Endothelial cell of umbilical vein (primary cell): ENCODE results near the gene IFT57. TPM values are rescaled to one million over a fixed set of nuclear protein-coding genes. Genes with fewer than 3 reads are reported as not detected.

Source experiments
- BruUV-seq: library from RNA; stranded (reverse); fragments of 400-500 nt; replicated peaks from 2 replicates; lab custom pipeline; 2021; lab: Mats Ljungman, UMichigan
- CTCF ChIA-PET: fragments of 300-600, 350-600 bp; sonication (Branson Sonifier 250); formaldehyde crosslinking; loops from one replicate; lab custom pipeline; 2021; ENCODE audit warnings: antibody characterized with exemption, inconsistent platforms; lab: Charles Lee
- POLR2A ChIA-PET: fragments of 300-600, 350-600 bp; sonication (Branson Sonifier 250); formaldehyde crosslinking; loops from one replicate; lab custom pipeline; 2021; ENCODE audit warnings: antibody characterized with exemption, inconsistent platforms; lab: Charles Lee
- DNase-seq: peaks from one replicate; pipeline ENCODE4 v3.0.0-alpha.2; 2011; ENCODE audit warnings: low read depth, low spot score
- FAIRE-seq: peaks from 2 replicates; lab custom pipeline; 2011; peaks lifted over from hg19 to GRCh38; lab: Jason Lieb, UNC
- H2AFZ ChIP-seq: 2 replicates; pipeline ENCODE4 v1.6.0; 2012; ENCODE audit warnings: low read depth, low read length, control low read depth, inconsistent platforms
- H3K27ac ChIP-seq: 2 replicates; pipeline ENCODE4 v1.5.1; 2011; ENCODE audit warnings: low read depth, mild to moderate bottlenecking, control low read depth, low read length, moderate library complexity; ENCODE audit not compliant: insufficient read depth
- H3K27me3 ChIP-seq, 2 experiments: 2 replicates each; pipeline versions ENCODE4 v1.6.0 to v1.6.1; 2011; ENCODE audit warnings: low read length in 2 of 2, mixed read lengths in 1 of 2; ENCODE audit not compliant: control insufficient read depth in 2 of 2, insufficient read depth in 2 of 2
- H3K36me3 ChIP-seq, 2 experiments: 2 replicates in 1 of 2; 3 replicates in 1 of 2; pipeline ENCODE4 v1.5.1; 2011; ENCODE audit warnings: low read length in 2 of 2, mild to moderate bottlenecking in 1 of 2, moderate library complexity in 1 of 2; ENCODE audit not compliant: control insufficient read depth in 2 of 2, insufficient read depth in 2 of 2; ENCODE audit errors: extremely low read depth in 1 of 2
- H3K4me1 ChIP-seq: 3 replicates; pipeline ENCODE4 v1.5.1; 2011; ENCODE audit warnings: mild to moderate bottlenecking, low read length; ENCODE audit not compliant: control insufficient read depth, insufficient read depth; ENCODE audit errors: extremely low read depth
- H3K4me2 ChIP-seq: 2 replicates; pipeline ENCODE4 v1.6.1; 2011; ENCODE audit warnings: low read length, control low read depth, mixed read lengths; ENCODE audit not compliant: insufficient read depth
- H3K4me3 ChIP-seq, 3 experiments: fragments of 200-600 bp in 1 of 3; sonication (generic), shearing (Covaris generic) in 1 of 3; replicated peaks in 1 of 3; 2 replicates each; pipeline ENCODE4 v1.5.1; 2011 to 2016; ENCODE audit warnings: control low read depth in 3 of 3, low read length in 3 of 3, mild to moderate bottlenecking in 2 of 3, inconsistent platforms in 1 of 3, low read depth in 1 of 3, moderate library complexity in 1 of 3; ENCODE audit not compliant: insufficient read depth in 1 of 3
- H3K79me2 ChIP-seq: 2 replicates; pipeline ENCODE4 v1.6.0; 2012; ENCODE audit warnings: low read length, inconsistent platforms; ENCODE audit not compliant: control insufficient read depth, insufficient read depth
- H3K9ac ChIP-seq: replicated peaks from 2 replicates; pipeline ENCODE3; 2011; ENCODE audit warnings: low read length, control low read depth; ENCODE audit not compliant: insufficient read depth; ENCODE audit errors: extremely low read depth
- H3K9me1 ChIP-seq: replicated peaks from 3 replicates; pipeline ENCODE4 v1.6.0; 2011; ENCODE audit warnings: mild to moderate bottlenecking, low read length; ENCODE audit not compliant: control insufficient read depth, insufficient read depth; ENCODE audit errors: extremely low read depth
- H3K9me3 ChIP-seq: replicated peaks from 2 replicates; pipeline ENCODE4 v1.5.1; 2012; ENCODE audit warnings: low read length, inconsistent platforms; ENCODE audit not compliant: control insufficient read depth, insufficient read depth
- H4K20me1 ChIP-seq: replicated peaks from 2 replicates; pipeline ENCODE3; 2011; ENCODE audit warnings: mild to moderate bottlenecking, low read length; ENCODE audit not compliant: control insufficient read depth, insufficient read depth; ENCODE audit errors: extremely low read depth
- EZH2 ChIP-seq: IDR thresholded peaks from 2 replicates; pipeline ENCODE4 v1.6.1; 2012; ENCODE audit warnings: borderline replicate concordance, low read depth, mild to moderate bottlenecking, moderate library complexity, low read length, inconsistent platforms; ENCODE audit not compliant: severe bottlenecking
- FOS ChIP-seq: IDR thresholded peaks from 2 replicates; pipeline ENCODE4 v1.6.1; 2011; ENCODE audit warnings: mild to moderate bottlenecking, low read length, moderate library complexity, borderline replicate concordance; ENCODE audit not compliant: insufficient read depth
- GATA2 ChIP-seq: IDR thresholded peaks from 2 replicates; pipeline ENCODE4 v1.7.0; 2011; ENCODE audit warnings: low read depth, mild to moderate bottlenecking, moderate library complexity, mixed read lengths, low read length; ENCODE audit not compliant: insufficient read length, insufficient read depth
- JUN ChIP-seq: IDR thresholded peaks from 2 replicates; pipeline ENCODE4 v1.6.1; 2011; ENCODE audit warnings: borderline replicate concordance, low read depth; ENCODE audit not compliant: insufficient read length, insufficient read depth
- MAX ChIP-seq: IDR thresholded peaks from 2 replicates; pipeline ENCODE4 v1.6.1; 2011; ENCODE audit not compliant: insufficient read depth, insufficient read length
- MYC ChIP-seq: IDR thresholded peaks from one replicate; pipeline ENCODE4 v1.6.1; 2011; ENCODE audit warnings: mild to moderate bottlenecking, low read depth, low read length
- POLR2A ChIP-seq: IDR thresholded peaks from 2 replicates; pipeline ENCODE4 v1.6.1; 2012; ENCODE audit warnings: low read depth, mild to moderate bottlenecking, control low read depth, low read length
- POLR2AphosphoS5 ChIP-seq: IDR thresholded peaks from 2 replicates; pipeline ENCODE4 v1.6.1; 2012; ENCODE audit warnings: low read depth, mild to moderate bottlenecking, control low read depth, low read length, moderate library complexity; ENCODE audit not compliant: insufficient read depth
- dilution Hi-C: fragments of 300-500 bp; cut with MboI; formaldehyde crosslinking; loops from one replicate; pipeline ENCODE4 v1.15.0; 2019; ENCODE audit warnings: low sequenced_read_pairs; ENCODE audit not compliant: extremely low pct_ligation_motif_present
- intact Hi-C: fragments of 100-400 bp; cut with micrococcal nuclease; formaldehyde crosslinking; loops from one replicate; pipeline ENCODE4 v1.10.0; 2022
- polyA plus RNA-seq, 4 experiments: library from polyadenylated mRNA; depleted of rRNA in 3 of 4; stranded (reverse) in 3 of 4; unstranded in 1 of 4; fragments of >200 nt; gene quantifications; 2 replicates each; pipeline versions ENCODE4 v1.2.1 to v1.2.3, GENCODE V29; 2011 to 2012; ENCODE audit warnings: missing spikeins in 1 of 4
- total RNA-seq: library from RNA; stranded (reverse); gene quantifications from 2 replicates; pipeline ENCODE4 v1.2.3, GENCODE V29; 2021
- TF ChIP-seq, protein P1 (sequence below), 2 donors: IDR thresholded peaks; 1 replicate in 1 of 2; 2 replicates in 1 of 2; pipeline ENCODE4 v1.5.1; 2011; ENCODE audit warnings: low read length in 2 of 2, mild to moderate bottlenecking in 2 of 2, moderate library complexity in 2 of 2, control low read depth in 1 of 2, inconsistent platforms in 1 of 2, low read depth in 1 of 2; ENCODE audit not compliant: insufficient read depth in 1 of 2; ENCODE audit errors: extremely low read depth in 1 of 2

The IFT57 gene
- total and polyA plus RNA-seq, 2 donors (not counting 3 experiments of a cell fraction or from before 2014, with no cell fraction given), result 15.2 to 25.1 TPM

DNA sequence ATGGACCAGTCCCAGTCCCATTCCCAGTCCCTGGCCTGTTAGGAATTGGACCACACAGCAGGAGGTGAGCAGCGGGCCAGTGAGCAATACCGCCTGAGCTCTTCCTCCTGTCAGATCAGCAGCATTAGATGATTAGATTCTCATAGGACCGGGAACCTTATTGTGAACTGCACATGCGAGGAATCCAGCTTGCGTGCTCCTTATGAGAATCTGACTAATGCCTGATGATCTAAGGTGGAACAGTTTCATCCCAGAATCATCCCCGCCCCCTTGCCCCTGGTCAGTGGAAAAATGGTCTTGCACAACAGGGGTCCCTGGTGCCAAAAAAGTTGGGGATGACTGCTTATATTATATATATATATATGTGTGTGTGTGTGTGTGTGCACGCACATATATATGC is 63.1 kb downstream of the IFT57 start:
- ChIA-PET CTCF (interaction anchor here (2.3 kb wide), 1 partner anchor 319 kb away, joined by 10 read pairs; no protein-coding TSS in a partner anchor), POLR2A (no interaction called here)
- Histone ChIP-seq H3K36me3 (no peaks in the 10 kb centered on the region), H2AFZ (no peak overlapping the region), H3K27ac (peak overlapping the region; percentile 10), H3K4me2 (no peak overlapping the region), H3K9ac (no peak overlapping the region), H3K9me1 (no peaks in the 10 kb centered on the region), H3K79me2 (no peaks in the 10 kb centered on the region), H3K4me3 (no peak overlapping the region), H4K20me1 (no peaks in the 10 kb centered on the region), H3K4me1 (peaks cover 26% of the 10 kb centered on the region), H3K9me3 (no peaks in the 10 kb centered on the region), H3K27me3 (no peaks in the 10 kb centered on the region)
- BruUV-seq, result no TSS peak
- TF ChIP-seq EZH2, result no peak
- TF ChIP-seq JUN, result no peak
- no peak for TF ChIP-seq FOS
- TF ChIP-seq GATA2, result no peak
- TF ChIP-seq MYC, result no peak
- TF ChIP-seq POLR2A, result no peak
- TF ChIP-seq POLR2AphosphoS5, result no peak
- TF ChIP-seq, protein P1, sequence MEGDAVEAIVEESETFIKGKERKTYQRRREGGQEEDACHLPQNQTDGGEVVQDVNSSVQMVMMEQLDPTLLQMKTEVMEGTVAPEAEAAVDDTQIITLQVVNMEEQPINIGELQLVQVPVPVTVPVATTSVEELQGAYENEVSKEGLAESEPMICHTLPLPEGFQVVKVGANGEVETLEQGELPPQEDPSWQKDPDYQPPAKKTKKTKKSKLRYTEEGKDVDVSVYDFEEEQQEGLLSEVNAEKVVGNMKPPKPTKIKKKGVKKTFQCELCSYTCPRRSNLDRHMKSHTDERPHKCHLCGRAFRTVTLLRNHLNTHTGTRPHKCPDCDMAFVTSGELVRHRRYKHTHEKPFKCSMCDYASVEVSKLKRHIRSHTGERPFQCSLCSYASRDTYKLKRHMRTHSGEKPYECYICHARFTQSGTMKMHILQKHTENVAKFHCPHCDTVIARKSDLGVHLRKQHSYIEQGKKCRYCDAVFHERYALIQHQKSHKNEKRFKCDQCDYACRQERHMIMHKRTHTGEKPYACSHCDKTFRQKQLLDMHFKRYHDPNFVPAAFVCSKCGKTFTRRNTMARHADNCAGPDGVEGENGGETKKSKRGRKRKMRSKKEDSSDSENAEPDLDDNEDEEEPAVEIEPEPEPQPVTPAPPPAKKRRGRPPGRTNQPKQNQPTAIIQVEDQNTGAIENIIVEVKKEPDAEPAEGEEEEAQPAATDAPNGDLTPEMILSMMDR (IDR thresholded peaks at IDR 0.05; ENCODE audit: extremely low read depth in 1 of 2, insufficient read depth in 1 of 2, low read depth in 1 of 2, low read length in 2 of 2), result no peak
- TF ChIP-seq MAX, result no peak
- no peak for DNase-seq
- intact Hi-C loops, result loop anchor here (1.0 to 5.0 kb wide), 3 partner anchors 183 to 247 kb away; no protein-coding TSS in a partner anchor
- dilution Hi-C loops, result no loop called here
- no peak for FAIRE-seq
